GM12878 (cell line): ENCODE results near the gene ATP6V0D1.

Experiments
- ATF3 ChIP-seq: IDR thresholded peaks from 2 replicates; pipeline ENCODE4 v1.6.1; 2011; ENCODE audit warnings: low read depth, mild to moderate bottlenecking, low read length, moderate library complexity, borderline replicate concordance; ENCODE audit errors: extremely low read depth
- CEBPB ChIP-seq, 2 experiments: fragments of 150-350 bp in 1 of 2; IDR thresholded peaks; 2 replicates each; pipeline ENCODE4 v1.6.1; 2012 to 2014; ENCODE audit warnings: low read depth in 2 of 2, low read length in 2 of 2, borderline replicate concordance in 1 of 2, inconsistent platforms in 1 of 2
- CTCF ChIP-seq, 3 experiments: IDR thresholded peaks in 2 of 3; conservative IDR thresholded peaks in 1 of 3; 2 replicates each; pipeline ENCODE4 v1.5.1; 2011; ENCODE audit warnings: low read depth in 3 of 3, low read length in 3 of 3, mild to moderate bottlenecking in 3 of 3, control low read depth in 2 of 3, moderate library complexity in 2 of 3, inconsistent platforms in 1 of 3, mixed read lengths in 1 of 3; ENCODE audit not compliant: control insufficient read depth in 2 of 3, insufficient read depth in 1 of 3; ENCODE audit errors: extremely low read depth in 1 of 3
- EZH2 ChIP-seq: IDR thresholded peaks from 2 replicates; pipeline ENCODE4 v1.6.1; 2012; ENCODE audit warnings: low read depth, mild to moderate bottlenecking, control low read depth, inconsistent platforms, low read length, borderline replicate concordance; ENCODE audit not compliant: control insufficient read depth
- MEF2A ChIP-seq: IDR thresholded peaks from 2 replicates; pipeline ENCODE4 v1.6.1; 2011; ENCODE audit warnings: low read depth, mild to moderate bottlenecking, low read length, moderate library complexity; ENCODE audit not compliant: insufficient read depth
- MXI1 ChIP-seq: fragments of 150-350 bp; IDR thresholded peaks from 2 replicates; pipeline ENCODE4 v1.6.1; 2011; ENCODE audit warnings: low read depth, mild to moderate bottlenecking, inconsistent platforms, low read length, improper control_type of control experiment
- MYC ChIP-seq: IDR thresholded peaks from 2 replicates; pipeline ENCODE4 v1.6.1; 2011; ENCODE audit warnings: mild to moderate bottlenecking, low read length, moderate library complexity, inconsistent platforms; ENCODE audit not compliant: insufficient read depth, insufficient replicate concordance, insufficient read length, severe bottlenecking
- POLR2A ChIP-seq: IDR thresholded peaks from 2 replicates; pipeline ENCODE4 v1.6.1; 2011; ENCODE audit warnings: low read depth, mild to moderate bottlenecking, low read length
- POLR2AphosphoS5 ChIP-seq: IDR thresholded peaks from 2 replicates; pipeline ENCODE4 v1.6.1; 2011; ENCODE audit warnings: mild to moderate bottlenecking, low read length, inconsistent platforms
- REST ChIP-seq: IDR thresholded peaks from 2 replicates; pipeline ENCODE4 v1.6.1; 2012; ENCODE audit warnings: mild to moderate bottlenecking, low read depth, low read length
- RFX5 ChIP-seq: IDR thresholded peaks from 2 replicates; pipeline ENCODE4 v1.6.1; 2011; ENCODE audit warnings: low read depth, low read length, improper control_type of control experiment
- SP1 ChIP-seq: IDR thresholded peaks from one replicate; pipeline ENCODE4 v1.6.1; 2011; ENCODE audit warnings: low read depth, low read length
- USF2 ChIP-seq: IDR thresholded peaks from 2 replicates; pipeline ENCODE4 v1.6.1; 2011; ENCODE audit warnings: low read depth, low read length, improper control_type of control experiment, borderline replicate concordance
- ZBTB40 ChIP-seq: fragments of 450-650 bp; IDR thresholded peaks from 2 replicates; pipeline ENCODE4 v1.6.1; 2016; ENCODE audit warnings: mild to moderate bottlenecking, moderate library complexity, borderline replicate concordance

GRCh38 chr16:67529582-67530012, 48.6 kb upstream of the ATP6V0D1 start:
- no peak for TF ChIP-seq CTCF (IDR thresholded peaks at IDR 0.05 in 2 of 3, conservative IDR thresholded peaks at IDR 0.05 in 1 of 3; ENCODE audit: control insufficient read depth in 2 of 3, extremely low read depth in 1 of 3, insufficient read depth in 1 of 3, low read depth in 3 of 3, low read length in 3 of 3)
- no peak for TF ChIP-seq MYC
- no peak for TF ChIP-seq REST
- TF ChIP-seq POLR2A, result no peak
- TF ChIP-seq RFX5, result no peak
- TF ChIP-seq POLR2AphosphoS5, result no peak
- no peak for TF ChIP-seq ATF3
- TF ChIP-seq CEBPB (IDR thresholded peaks at IDR 0.05; ENCODE audit: borderline replicate concordance in 1 of 2, low read depth in 2 of 2, low read length in 2 of 2), result no peak
- TF ChIP-seq USF2, result no peak
- no peak for TF ChIP-seq EZH2
- no peak for TF ChIP-seq ZBTB40
- TF ChIP-seq MXI1, result no peak
- TF ChIP-seq MEF2A, result no peak
- TF ChIP-seq SP1, result no peak
